GM10847 (cell line): ENCODE data around the gene ADAMTS17.

ENCODE experiments used
- POLR2A ChIP-seq: IDR thresholded peaks from 2 replicates; pipeline ENCODE4 v1.6.1; 2011; ENCODE audit not compliant: insufficient read length; ENCODE audit errors: extremely low read depth

ADAMTS17 gene

GRCh38 chr15:99954361-99955180 lies 387.2 kb downstream of the ADAMTS17 start:
- no peak for TF ChIP-seq POLR2A

- TF ChIP-seq POLR2A, result no peak
Observed at GRCh38 chr15:99953886-99954285, 387.9 kb downstream of the ADAMTS17 start.

- no peak for TF ChIP-seq POLR2A
Observed at GRCh38 chr15:99951511-99951910, 390.3 kb downstream of the ADAMTS17 start.

GRCh38 chr15:99944131-99944530 lies 397.6 kb downstream of the ADAMTS17 start:
- no peak for TF ChIP-seq POLR2A

GRCh38 chr15:99943466-99943865 lies 398.3 kb downstream of the ADAMTS17 start:
- TF ChIP-seq POLR2A, result no peak

- no peak for TF ChIP-seq POLR2A
Observed at GRCh38 chr15:99932676-99933402, 408.9 kb downstream of the ADAMTS17 start.

- TF ChIP-seq POLR2A, result no peak
Observed at GRCh38 chr15:99931703-99932603, 409.8 kb downstream of the ADAMTS17 start.

- TF ChIP-seq POLR2A, result no peak
Observed at GRCh38 chr15:99930696-99931095, 411.1 kb downstream of the ADAMTS17 start.

GRCh38 chr15:99929266-99929665 lies 412.5 kb downstream of the ADAMTS17 start:
- no peak for TF ChIP-seq POLR2A

- TF ChIP-seq POLR2A, result no peak
Observed at GRCh38 chr15:99928429-99928981, 413.3 kb downstream of the ADAMTS17 start.

- TF ChIP-seq POLR2A, result no peak
Observed at GRCh38 chr15:99925661-99926461, 415.9 kb downstream of the ADAMTS17 start.

GRCh38 chr15:99923711-99924110 lies 418.1 kb downstream of the ADAMTS17 start:
- TF ChIP-seq POLR2A, result no peak
